HG03159 (cell line): ENCODE measurements around the gene TUBGCP6.

ENCODE experiments used
- ATAC-seq: cut with Tn5 transposase; IDR thresholded peaks from one replicate; pipeline ENCODE4 v1.9.1; 2021; ENCODE audit warnings: mild to moderate bottlenecking, moderate library complexity; ENCODE audit not compliant: unreplicated experiment

The TUBGCP6 gene

DNA sequence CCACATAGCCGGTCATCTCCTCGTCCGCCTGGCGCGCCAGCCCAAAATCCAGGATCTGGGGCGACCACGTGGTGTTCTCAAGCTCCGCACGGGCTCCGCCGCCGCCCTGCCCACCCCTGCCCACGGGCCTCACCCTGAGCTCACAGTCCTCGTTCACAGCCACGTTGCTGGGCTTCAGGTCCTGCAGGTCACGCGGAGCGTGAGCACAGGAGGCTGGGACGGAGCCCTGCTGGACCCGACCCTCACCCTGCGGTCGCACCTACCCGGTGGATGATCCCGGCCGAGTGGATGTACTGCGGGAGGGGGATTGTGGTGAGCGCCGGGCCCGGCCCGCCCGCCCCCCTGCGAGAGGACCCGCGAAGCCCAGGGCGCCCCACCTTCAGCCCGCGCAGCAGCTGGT is 22.2 kb upstream of the TUBGCP6 start:
- no peak for ATAC-seq

DNA sequence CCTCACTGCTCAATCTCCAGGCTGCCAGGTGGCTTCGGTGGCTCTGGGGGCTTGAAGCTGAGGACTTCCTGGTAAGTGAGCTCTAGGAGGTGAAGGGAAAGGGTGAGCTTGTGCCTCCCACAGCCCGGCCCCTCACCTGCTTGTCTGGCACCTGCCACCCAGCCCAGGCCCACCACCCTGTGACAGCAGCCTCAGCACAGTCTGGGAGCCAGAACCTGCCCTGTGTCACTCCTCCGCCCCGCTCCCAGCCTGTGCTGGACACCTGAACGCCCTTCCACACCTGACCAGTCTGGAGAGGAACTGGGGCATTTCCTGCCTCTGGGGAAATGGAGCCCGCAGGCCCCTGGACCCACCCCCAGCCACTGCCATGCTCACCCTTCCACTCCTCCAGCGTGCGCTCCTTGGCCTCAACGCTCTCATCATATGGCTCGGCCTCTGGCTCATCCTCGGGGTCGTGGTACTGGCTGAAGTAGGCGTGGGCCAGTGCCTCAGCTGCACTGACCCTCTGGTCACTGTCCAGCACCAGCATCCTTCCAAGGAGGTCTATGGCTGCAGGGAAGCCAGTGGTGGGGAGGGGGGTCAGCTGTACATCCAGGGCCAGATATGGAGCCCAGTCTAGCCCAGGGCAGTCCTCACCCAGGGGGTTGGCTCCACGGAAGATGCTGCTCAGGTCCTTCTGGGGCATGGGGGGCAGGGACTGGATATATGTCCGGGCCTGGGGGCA is 20.3 kb upstream of the TUBGCP6 start:
- no peak for ATAC-seq

DNA sequence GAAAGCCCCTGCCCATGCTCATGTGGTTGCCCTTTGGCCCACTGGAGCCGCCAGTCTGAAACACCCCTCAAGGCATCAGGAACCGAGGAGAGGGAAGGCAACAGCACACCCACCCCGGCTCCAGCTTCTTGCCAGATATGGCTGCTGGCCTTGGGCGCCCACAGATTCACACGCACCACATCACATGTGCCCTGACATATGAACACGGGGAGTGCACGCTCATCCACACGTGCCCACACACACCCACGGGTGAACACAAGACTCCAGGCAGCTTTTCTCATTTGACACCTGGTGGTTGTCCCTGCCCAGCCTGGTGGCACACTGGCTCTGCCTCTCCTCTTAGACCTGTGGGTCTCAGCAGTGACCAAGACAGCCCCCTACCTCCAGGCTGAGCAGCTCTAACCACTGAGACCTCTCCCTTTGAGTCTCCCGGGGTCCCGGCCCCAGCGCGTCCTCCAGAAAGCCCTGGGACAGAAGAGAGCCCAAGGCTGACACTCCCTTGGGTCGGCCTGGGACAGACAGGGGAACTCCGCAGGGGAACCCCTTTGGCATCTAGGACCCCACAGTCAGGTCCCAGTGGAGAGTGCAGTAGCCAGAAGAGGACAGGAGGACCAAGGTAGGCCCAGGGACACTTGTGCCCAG is 19.4 kb upstream of the TUBGCP6 start:
- ATAC-seq: no peak

DNA sequence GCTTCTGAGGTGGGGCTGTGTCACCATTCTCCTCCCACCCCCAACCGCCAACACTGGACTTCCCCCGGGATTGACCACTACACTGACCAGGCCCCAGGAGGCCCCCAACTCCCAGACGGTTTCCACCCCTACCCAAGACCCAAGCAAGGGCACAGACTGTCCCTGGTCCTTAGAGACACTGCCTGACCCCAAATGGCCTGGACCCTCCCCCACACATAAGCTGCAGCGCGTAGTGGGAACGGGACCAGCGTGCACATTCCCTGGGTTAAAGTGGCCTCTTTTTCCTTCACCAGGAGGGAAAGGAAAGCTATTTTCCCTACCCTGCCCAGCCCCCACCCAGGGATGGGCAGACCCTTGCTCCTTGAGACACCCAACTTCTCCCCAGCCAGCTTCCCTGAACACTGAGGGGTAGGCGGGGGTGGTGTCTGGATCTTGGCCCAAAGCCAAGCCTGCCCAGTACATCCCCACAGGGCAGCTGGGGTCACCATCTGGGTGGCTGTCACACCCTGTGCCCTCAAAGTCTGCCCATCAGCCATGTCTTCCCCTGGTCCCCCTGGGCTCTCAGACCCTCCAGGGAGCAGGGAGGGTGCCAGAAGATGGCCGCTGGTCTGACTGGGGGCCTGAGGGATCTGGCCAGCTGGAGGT is 18.3 kb upstream of the TUBGCP6 start:
- ATAC-seq: no peak

DNA sequence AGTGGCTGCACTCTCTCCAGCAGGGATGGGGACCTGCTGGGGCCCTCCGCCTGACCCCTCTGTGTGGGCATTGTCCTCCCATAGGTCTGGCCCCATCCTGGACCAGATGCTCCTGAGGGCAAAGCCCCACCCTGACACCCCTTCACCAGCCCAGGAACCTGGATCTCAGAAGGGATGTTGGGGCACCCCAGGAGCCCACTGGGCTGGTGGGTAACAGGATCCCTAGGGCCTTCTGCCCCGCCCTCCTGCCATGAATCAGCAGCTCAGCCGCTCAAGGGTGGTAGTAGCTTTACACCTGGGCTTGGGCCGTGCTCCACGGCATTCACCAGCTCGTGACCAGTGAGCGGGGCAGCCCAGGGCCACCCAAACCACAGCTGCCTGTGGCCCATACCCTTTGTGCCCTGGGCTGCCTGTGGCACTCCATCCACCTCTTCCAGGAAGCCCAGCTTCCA is 17.7 kb upstream of the TUBGCP6 start:
- no peak for ATAC-seq

DNA sequence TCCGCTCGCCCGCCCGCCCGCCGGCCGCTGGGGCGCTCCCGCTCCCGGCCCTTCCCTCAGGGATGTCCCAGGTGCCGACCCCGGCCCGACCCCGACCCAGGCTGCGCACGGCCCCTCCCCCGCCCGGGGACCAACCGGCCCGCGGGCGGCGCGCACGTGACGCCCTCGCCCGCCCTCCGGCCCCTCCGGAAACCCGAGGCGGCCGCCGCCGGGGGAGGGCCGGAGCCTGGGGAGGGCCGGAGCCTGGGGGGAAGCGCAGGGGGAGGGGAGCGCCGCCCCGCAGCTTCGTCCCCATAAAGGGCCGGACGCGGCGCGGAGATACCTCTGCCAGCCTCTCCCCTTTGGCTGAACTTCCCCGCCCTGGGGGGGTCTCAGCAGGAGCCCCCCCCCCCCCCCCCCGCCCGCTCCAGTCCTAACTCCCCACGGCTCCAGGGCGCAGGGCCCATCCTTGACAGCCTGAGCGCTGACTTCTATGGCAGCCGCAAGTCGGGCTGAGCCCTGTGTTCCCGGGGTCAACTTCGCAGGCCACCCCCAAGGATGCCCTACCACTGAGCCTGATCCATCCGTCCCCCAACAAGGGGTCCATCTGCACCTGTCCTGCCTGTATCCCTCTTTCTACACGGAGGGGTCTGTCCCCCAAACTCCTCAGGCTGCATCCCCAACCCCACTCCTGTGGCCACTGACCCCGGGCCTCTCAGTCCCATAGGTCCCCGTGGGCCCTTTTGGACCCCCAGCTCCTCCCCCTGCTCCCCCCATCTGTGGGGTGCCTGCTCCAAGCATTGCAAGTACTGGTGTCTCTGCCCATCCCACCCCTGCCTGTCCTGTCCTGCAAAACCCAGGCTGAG is 17.0 kb upstream of the TUBGCP6 start, which contains the start of gene MAPK12:
MAPK12 (minus strand) TSS at position 69 of the 845 bp plus-strand sequence. CDS start 174 bp downstream, outside the sequence.
- no peak for ATAC-seq

DNA sequence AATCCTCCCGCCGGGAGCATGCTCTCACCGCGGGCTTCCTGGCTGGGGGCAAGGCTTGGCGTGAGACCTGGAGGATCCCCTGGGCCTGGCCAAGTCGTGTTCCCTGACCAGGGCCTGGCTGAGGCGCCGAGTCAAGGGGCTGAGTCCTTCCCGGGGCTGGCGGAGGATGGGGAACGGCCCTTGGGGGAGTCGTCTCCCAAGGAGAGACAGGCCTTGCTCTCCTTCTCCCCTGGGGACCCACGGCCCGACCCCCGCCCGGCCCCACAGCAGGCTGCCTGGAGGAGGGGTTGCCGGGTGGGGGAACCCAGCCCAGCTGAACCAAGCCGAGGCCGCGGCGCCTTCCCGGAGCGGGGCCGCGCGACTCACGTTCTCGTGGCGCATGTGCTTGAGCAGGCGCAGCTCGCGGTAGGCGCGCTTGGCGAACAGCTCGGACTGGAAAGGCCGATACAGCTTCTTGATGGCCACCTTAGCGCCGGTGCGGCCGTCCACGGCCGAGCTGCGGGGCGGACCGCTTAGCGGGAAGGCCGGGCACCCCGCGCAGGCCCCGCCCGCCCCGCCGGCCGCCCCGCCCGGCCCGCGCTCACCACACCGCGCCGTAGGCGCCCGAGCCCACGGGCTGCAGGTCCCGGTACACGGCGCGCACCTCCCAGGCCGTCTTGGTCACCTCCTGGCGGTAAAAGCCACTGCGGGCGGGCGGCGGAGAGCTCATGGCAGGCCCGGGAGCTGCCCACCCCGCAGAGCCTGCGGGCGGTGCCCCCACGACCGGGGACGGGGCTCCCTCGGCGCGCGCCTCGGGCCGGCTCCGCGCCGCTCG is 16.2 kb upstream of the TUBGCP6 start:
- no peak for ATAC-seq

DNA sequence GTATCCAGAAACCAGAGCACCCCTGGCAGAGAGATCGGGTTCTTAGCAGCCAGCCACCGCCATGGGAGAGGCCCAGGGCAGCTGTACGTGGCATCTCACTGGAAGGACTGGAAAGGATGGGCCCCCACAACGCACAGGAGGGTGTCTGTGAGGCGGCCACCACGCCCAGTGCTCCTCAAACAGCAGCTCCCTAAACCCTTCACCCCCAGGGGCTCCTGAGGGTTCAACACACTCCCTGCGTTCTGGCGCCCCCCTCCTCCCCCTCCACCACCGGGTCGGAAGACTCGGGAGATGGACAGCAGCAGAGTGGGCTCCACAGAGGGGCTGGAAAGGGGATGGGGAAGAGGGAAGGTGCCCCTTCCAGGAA is 15.6 kb upstream of the TUBGCP6 start:
- no peak for ATAC-seq

DNA sequence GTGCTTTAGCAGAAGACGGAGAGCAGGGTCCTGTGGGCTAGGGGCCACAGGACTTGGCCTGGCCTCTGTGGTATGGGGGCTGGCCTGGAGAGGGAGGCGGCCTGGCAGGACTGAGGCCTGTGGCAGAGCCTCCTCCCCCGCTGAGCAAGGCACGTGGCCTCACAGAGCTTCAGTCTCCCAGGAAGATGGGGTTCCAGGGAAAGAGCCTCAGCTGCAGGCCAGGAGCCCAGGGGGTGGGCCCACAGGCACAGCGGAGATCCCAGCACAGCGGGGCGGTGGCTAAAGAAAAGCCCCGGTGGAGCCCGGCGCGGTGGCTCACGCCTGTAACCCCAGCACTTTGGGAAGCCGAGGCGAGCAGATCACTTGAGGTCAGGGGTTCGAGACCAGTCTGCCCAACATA is 14.5 kb upstream of the TUBGCP6 start:
- no peak for ATAC-seq

DNA sequence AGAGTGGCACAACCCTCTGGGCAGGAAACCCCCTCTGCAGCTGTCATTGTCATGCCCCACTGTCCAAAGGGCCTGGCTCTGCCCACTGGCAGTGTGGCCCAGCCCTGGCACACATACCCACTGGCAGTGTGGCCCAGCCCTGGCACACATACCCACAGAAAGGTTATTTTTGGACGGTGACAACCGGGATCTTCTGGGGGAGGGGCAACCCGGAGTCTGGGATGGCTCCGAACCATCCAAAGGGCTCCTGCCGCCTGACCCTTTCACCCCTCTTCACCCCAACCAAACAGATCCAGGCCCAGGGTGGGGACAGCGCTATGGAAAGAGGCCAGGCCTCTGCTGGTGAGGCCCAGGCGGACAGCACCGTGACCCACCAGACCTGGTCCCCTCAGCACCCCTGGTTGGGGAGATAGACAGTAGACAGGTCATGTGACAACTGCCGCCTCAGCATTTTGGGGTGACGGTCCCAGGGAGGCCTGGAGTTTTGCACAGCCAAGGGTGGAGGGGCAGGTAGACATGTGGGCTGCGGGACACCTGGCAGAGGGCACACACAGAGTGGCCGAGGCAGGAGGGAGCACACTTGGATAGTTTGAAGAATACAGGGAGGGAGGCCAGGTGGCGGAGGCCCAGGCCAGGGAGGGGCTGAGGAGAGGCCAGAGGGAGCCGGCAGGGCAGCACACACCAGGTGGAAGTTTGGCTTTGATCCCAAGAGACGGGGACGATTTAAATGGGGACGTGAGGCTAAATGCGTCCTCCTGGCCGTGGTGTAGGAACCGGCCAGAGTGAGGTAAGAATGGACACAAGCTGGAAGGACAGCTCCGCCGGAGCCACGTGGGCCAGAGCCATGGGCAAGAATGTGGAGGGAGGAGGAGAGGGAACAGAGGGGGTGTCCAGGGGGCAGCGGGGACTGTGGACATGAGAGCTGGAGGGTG is 13.8 kb upstream of the TUBGCP6 start:
- ATAC-seq: no peak

DNA sequence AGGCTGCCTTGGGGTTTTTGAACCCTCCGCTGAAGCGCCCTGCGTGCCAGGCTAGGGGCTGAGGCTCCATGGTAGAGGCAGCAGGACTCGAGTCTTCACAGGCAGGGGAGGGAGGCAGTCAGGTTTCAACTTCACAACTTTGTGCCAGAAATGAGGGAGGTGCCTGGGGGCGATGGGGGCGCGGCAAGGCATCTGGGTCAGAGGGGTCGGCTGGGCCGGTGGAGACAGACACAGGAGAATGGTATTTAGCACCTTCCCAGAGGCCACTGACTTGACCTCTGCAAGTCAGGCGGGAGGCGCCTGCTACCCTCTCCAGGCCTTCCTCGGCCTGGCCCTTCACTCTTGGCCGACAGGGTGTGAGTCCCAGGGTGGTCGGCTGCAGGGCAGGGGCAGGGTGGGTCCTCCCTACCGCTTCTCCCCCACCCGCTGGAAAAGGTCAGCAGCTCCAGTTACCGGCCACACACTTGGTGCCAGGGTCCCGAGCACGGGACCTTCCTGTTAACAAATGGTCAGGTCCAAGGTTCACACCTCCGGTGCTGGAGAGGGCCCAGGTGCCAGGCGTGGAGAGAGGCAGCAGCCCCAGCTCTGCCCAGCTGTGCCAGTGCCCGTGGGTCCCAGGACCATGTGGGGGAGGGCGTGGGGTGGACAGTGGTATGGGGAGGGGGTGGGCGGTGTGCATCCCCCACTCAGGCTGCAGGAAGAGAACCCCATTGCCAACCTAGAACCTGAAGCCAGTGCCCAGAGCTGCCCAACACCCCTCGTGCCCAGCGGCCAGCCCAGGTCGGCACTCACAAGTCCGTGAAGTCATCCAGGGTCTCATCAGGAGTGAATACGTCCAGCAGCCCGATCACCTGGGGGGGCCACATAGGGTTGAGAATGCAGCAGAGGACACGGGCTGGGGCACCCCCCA is 12.9 kb upstream of the TUBGCP6 start:
- ATAC-seq: no peak

DNA sequence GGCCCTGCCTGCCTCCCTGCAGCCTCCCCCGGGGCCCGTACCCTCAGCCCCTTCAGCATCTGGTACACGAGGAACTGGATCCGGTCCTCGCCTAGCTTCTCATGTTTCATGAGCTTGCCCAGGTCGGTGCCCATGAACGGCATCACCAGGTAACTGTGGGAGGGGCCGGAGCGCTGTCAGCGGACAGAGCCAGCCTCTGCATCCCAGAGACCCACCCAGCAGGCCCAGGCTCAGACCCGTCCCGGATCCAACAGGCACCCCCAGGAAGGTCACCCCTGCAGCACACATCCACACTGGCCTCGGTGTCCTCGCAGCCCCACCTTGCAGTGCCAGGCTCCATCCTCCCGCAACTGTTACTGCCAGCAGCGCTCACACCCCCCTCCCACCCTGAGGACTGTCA is 12.2 kb upstream of the TUBGCP6 start:
- no peak for ATAC-seq

DNA sequence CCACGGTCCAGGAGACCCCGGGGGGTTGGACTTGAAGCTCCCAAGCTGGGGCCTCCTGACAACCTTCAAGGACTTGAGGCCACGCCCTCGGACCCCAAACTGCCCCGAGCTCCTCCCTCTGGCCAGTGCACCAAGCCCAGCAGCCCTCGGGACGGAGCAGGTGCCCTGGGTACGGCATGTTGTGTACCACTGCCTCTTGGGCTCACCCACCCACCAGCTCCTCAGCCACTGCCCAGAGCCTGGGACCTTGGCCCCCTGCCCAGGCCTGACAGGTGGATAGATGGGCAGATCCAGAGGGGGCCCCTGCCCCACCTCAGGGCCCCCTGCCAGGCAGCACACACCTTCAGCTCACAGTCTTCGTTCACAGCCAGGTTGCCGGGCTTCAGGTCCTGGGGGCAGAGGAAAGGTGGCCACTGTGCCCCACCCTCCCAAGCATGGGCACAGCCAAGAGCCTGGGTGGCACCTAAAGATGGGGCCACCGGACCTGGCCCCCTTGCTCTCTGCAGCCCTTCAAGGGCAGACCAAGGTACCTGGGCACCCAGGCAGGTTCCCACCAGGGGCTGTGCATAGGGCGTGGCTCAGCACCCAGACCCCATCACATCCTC is 11.5 kb upstream of the TUBGCP6 start:
- no peak for ATAC-seq

DNA sequence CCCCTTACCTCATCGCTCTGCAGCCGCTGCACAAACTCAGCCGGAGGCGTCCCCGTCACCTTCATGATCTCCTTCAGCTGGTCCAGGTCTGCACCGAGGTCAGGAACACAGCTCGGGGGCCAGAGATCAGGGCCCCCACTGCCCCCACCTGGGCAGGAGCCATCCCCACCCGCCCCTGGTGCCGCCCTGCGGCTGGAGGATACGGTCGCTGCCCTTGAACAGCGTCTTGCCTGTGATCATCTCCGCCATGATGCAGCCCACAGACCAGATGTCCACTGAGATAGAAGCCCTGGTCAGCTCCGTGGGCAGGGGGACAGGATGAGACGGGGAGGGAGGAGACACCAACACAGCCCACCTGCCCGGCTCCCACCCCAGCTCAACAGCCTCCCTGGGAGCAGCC is 10.8 kb upstream of the TUBGCP6 start:
- ATAC-seq: no peak

DNA sequence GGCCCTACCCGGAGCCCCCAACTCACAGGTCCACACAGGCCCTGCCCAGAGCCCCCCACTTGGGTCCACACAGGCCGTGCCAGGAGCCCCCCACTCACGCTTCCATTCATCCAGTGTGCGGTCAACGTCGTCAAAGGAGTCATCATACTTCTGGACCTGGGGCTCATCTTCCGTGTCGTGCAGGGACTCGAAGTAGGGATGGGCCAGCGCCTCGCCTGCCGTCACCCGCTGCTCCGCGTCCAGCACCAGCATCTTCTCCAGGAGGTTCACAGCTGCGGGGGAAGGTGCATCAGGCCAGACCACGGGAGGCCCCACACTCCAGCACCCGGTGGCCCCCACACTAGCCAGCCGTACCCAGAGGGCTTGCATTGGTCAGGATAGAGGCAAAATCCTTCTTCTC is 10.3 kb upstream of the TUBGCP6 start:
- ATAC-seq: no peak

DNA sequence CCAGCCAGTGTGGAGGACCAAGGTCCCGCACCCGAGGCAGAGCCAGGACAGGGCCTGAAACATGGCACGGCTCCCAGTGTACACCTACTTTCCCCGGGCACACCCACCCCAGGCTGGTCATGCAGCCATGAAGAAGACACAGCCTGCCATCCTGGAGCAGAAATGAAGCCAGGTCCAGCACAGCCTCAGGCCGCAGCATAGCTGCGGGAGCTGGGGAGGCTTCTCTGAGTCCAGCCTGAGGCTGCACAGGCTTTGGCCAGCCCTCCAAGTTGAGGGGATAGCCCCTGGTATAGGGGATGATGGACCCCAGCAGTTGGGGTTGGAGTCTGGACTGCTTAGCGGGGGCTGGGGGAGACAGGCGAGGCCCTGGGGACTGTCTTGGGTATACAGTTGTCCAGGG is 9.1 kb upstream of the TUBGCP6 start:
- no peak for ATAC-seq

DNA sequence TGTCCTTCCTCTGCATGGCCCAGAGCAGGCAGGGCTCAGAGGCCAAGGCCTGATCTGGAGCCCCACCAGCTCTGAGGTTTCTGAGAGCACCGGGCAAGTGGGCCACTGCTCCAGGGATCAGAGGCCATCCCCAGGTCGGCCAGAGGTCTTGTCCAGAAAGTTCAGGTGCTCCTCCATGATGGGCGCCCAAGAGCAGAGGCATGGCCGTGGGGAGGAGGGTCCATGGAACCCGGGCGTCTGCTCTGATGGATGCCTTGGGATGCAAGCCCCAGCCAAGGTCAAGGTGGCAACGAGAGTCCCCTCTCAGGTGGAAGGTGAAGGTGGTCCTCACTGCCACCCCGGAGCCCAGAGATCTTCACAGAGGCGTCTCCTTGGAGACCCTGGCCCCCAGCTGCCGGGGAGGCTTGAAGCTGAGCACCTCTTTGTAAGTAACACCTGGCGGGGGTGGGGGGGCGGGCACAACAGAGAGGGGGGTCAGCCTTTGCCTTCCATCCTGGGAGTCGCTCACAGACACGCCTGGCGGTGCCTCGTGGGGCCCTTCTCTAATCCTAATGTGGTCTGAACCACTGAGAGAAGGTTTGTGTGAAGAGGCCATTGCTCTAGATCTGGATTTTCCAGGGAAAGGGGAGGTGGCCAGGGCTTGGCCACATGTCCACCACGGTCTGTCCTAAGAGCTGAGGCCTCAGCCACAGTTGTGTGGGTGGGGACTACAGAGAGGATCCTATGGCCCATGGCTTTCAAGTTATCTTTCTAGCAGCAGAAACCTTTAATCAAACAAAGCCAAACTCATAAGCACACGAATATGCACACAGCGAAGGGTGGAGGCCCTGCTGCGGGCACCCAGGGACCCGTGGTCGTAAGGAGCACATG is 8.5 kb upstream of the TUBGCP6 start:
- ATAC-seq: no peak
